Right lobe of liver (tissue), 4 donors: ENCODE data around the gene TCP11X1.

Experiments
- CTCF ChIP-seq, 4 donors: fragments of 200-600 bp in 3 of 4; fragments of 450-650 bp in 1 of 4; IDR thresholded peaks; one replicate each; pipeline versions ENCODE4 v1.5.1 to v1.8.0; 2016 to 2022; ENCODE audit warnings: antibody characterized with exemption in 4 of 4, mild to moderate bottlenecking in 2 of 4
- POLR2A ChIP-seq: fragments of 450-650 bp; IDR thresholded peaks from one replicate; pipeline ENCODE4 v1.6.1; 2017; ENCODE audit warnings: antibody characterized with exemption, mild to moderate bottlenecking
- donor health status: DM: no; HTN: no; CAD: no.
- donor health status: DM: no; HTN: no; CAD: no.
- donor health status: DM: no; HTN: yes; CAD: no.

- TF ChIP-seq CTCF (IDR thresholded peaks at IDR 0.05) = no peak
- no peak for TF ChIP-seq POLR2A
These were observed 29.0 kb upstream of the TCP11X1 start for GRCh38 chrX:102185967-102186720.
